Calu3 (cell line): ENCODE data around the gene GNA15. TPM values are rescaled to one million over a fixed set of nuclear protein-coding genes. Genes with fewer than 3 reads are reported as not detected.
"Not testable (repeated sequence)": the region's sequence is repeated elsewhere in the genome, so short reads cannot be mapped to it uniquely, and the experiment has no call there.

ENCODE experiments used
- BruUV-seq: library from RNA; stranded (reverse); fragments of 400-500 nt; replicated peaks from 2 replicates; lab custom pipeline; 2021; lab: Mats Ljungman, UMichigan
- CTCF ChIA-PET: fragments of 300-600 bp; sonication (Branson Sonifier 250); formaldehyde crosslinking; loops from one replicate; lab custom pipeline; 2022; ENCODE audit warnings: antibody characterized with exemption; lab: Charles Lee
- DNase-seq: peaks from one replicate; pipeline ENCODE4 v3.0.0; 2022
- H3K27ac Mint-ChIP-seq: one replicate; pipeline ENCODE4 v1.8.0; 2022; ENCODE audit warnings: mixed read lengths; ENCODE audit not compliant: unreplicated experiment
- H3K27me3 Mint-ChIP-seq: one replicate; pipeline ENCODE4 v1.8.0; 2022; ENCODE audit warnings: mixed read lengths; ENCODE audit not compliant: unreplicated experiment
- H3K36me3 Mint-ChIP-seq: one replicate; pipeline ENCODE4 v1.8.0; 2022; ENCODE audit warnings: mild to moderate bottlenecking, moderate library complexity, mixed read lengths; ENCODE audit not compliant: insufficient read depth, unreplicated experiment
- H3K4me1 Mint-ChIP-seq: one replicate; pipeline ENCODE4 v1.8.0; 2022; ENCODE audit warnings: mild to moderate bottlenecking, low read depth, mixed read lengths; ENCODE audit not compliant: unreplicated experiment
- H3K4me3 Mint-ChIP-seq: one replicate; pipeline ENCODE4 v1.8.0; 2022; ENCODE audit warnings: mild to moderate bottlenecking, low read depth, moderate library complexity, mixed read lengths; ENCODE audit not compliant: unreplicated experiment
- H3K9me3 Mint-ChIP-seq: one replicate; pipeline ENCODE4 v1.8.0; 2022; ENCODE audit warnings: low read depth, mixed read lengths; ENCODE audit not compliant: unreplicated experiment
- intact Hi-C: fragments of 100-400 bp; cut with micrococcal nuclease; formaldehyde crosslinking; loops from one replicate; pipeline ENCODE4 v1.10.0; 2022; ENCODE audit not compliant: unreplicated experiment
- total RNA-seq: library from RNA; stranded (reverse); gene quantifications from 2 replicates; pipeline ENCODE4 v1.2.3, GENCODE V29; 2022
- TF ChIP-seq, protein P1 (sequence below): fragments of 200-600 bp; IDR thresholded peaks from one replicate; pipeline ENCODE4 v1.8.0; 2022; ENCODE audit warnings: antibody characterized with exemption; ENCODE audit not compliant: unreplicated experiment

The GNA15 gene
- total RNA-seq, 1 experiment from 2014 or later = 6.5 TPM

DNA sequence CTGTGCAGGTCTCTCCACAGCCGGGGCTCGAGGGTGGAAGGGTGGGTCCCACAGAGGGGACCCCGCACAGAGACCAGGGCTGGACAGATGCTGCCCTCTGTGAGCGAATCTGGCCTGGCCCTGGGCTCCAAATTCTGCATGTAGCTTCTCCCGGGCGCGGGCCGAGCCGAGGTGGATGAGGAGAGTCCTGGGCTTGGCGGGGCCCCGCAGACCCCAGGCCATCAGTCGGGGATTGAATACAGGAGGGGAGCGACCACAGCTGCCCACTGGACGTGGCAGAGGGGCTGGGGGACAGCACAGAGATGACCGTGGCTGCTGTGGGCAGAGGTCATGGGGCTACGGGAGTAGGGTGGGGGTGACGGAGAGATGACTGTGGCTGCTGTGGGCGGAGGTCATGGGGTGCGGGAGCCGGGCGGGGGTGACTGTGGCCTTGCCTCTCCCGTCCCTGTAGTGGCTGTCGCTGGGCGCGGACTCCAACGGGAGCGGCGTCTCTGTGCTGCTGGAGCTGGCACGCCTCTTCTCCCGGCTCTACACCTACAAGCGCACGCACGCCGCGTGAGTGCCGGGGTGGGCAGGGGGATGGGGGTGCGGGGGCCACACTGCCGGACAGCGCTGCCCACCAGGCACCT lies 65.4 kb downstream of the GNA15 start:
- BruUV-seq = no TSS peak
- Mint-ChIP-seq H3K27me3 (no peaks in the 10 kb centered on the region), H3K36me3 (peaks cover 8% of the 10 kb centered on the region), H3K4me3 (no peak overlapping the region), H3K27ac (no peak overlapping the region), H3K4me1 (no peaks in the 10 kb centered on the region), H3K9me3 (no peaks in the 10 kb centered on the region)
- CTCF ChIA-PET = no interaction called here
- TF ChIP-seq, protein P1, sequence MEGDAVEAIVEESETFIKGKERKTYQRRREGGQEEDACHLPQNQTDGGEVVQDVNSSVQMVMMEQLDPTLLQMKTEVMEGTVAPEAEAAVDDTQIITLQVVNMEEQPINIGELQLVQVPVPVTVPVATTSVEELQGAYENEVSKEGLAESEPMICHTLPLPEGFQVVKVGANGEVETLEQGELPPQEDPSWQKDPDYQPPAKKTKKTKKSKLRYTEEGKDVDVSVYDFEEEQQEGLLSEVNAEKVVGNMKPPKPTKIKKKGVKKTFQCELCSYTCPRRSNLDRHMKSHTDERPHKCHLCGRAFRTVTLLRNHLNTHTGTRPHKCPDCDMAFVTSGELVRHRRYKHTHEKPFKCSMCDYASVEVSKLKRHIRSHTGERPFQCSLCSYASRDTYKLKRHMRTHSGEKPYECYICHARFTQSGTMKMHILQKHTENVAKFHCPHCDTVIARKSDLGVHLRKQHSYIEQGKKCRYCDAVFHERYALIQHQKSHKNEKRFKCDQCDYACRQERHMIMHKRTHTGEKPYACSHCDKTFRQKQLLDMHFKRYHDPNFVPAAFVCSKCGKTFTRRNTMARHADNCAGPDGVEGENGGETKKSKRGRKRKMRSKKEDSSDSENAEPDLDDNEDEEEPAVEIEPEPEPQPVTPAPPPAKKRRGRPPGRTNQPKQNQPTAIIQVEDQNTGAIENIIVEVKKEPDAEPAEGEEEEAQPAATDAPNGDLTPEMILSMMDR = no peak
- intact Hi-C loops = no loop called here
- DNase-seq = no peak

DNA sequence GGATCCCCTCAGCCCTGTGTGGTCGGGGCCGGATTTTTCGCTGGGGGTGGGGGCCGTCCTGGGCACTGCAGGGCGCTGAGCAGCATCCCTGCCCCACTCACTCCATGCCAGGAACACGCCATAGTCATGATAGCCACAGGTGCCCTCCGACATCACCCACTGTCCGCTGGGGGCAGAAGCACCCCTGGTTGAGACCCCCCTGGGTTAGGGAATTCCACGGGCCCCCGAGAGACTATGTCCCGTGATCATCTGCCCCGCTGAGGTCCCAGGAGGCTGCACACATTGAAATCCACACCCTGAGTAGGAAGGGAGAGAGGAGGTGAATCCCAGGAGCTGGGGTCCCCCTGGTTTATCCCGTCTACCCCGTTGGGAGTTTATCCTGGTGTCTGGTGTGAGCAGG lies 66.1 kb downstream of the GNA15 start:
- intact Hi-C loops = no loop called here
- Mint-ChIP-seq H3K4me3 (no peak overlapping the region), H3K36me3 (peaks cover 8% of the 10 kb centered on the region), H3K27ac (no peak overlapping the region), H3K9me3 (no peaks in the 10 kb centered on the region), H3K27me3 (no peaks in the 10 kb centered on the region), H3K4me1 (no peaks in the 10 kb centered on the region)
- CTCF ChIA-PET = no interaction called here
- DNase-seq = no peak
- TF ChIP-seq, protein P1 = no peak
- BruUV-seq = no TSS peak

DNA sequence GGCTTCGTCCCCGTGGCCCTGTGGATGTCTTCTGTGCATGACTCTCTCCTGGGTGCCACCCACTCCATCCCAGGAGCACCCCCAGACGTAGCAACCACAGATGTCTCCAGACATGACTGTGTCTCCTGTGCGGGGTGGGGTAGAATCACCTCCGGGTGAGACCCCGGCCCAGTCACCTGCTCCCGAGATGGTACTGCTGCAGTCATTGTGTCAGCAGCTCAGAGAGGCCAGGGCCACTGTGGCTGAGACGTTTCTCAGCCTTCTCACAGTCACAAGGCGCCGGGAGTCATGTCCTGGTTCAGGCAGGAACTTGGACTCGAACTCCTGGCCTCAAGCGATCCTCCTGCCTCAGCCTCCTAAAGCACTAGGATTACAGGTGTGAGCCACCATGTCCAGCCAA lies 66.5 kb downstream of the GNA15 start:
- Mint-ChIP-seq H3K9me3 (no peaks in the 10 kb centered on the region), H3K4me1 (no peaks in the 10 kb centered on the region), H3K27me3 (no peaks in the 10 kb centered on the region), H3K36me3 (peaks cover 8% of the 10 kb centered on the region), H3K4me3 (no peak overlapping the region), H3K27ac (no peak overlapping the region)
- intact Hi-C loops = no loop called here
- CTCF ChIA-PET = no interaction called here
- BruUV-seq = no TSS peak
- TF ChIP-seq, protein P1 = no peak
- DNase-seq = no peak

GRCh38 chr19:3202895-3203294 lies 67.1 kb downstream of the GNA15 start:
- intact Hi-C loops, CTCF ChIA-PET: not testable (repeated sequence)

More at GRCh38 chr19:3202895-3203294, 67.1 kb downstream of the GNA15 start:
- H3K4me1 Mint-ChIP-seq, H3K27me3 Mint-ChIP-seq, H3K4me3 Mint-ChIP-seq, H3K9me3 Mint-ChIP-seq, BruUV-seq, H3K27ac Mint-ChIP-seq, H3K36me3 Mint-ChIP-seq, DNase-seq: not testable (repeated sequence)
